Esophagus squamous epithelium (tissue), 5 donors: ENCODE measurements around the gene CXXC4. TPM values are rescaled to one million over a fixed set of nuclear protein-coding genes. Genes with fewer than 3 reads are reported as not detected.

Experiments used
- DNase-seq: peaks from one replicate; lab custom pipeline; 2025; lab: John Stamatoyannopoulos, UW
- H3K27ac ChIP-seq, 4 donors: fragments of 200-600 bp; sonication (generic); one replicate each; pipeline ENCODE4 v1.5.1; 2016 to 2019; ENCODE audit warnings: mild to moderate bottlenecking in 1 of 4
- H3K27me3 ChIP-seq, 4 donors: fragments of 200-600 bp; sonication (generic); 1 replicate in 3 of 4; 2 replicates in 1 of 4; pipeline versions ENCODE4 v1.5.1 to v1.6.0; 2017 to 2021; ENCODE audit warnings: antibody characterized with exemption in 1 of 4
- H3K36me3 ChIP-seq, 3 donors: fragments of 200-600 bp; sonication (generic); one replicate each; pipeline ENCODE4 v1.5.1; 2016 to 2019
- H3K4me1 ChIP-seq, 3 donors: fragments of 200-600 bp; sonication (generic); one replicate each; pipeline ENCODE4 v1.5.1; 2017 to 2019
- H3K4me3 ChIP-seq, 4 donors: fragments of 200-600 bp; sonication (generic); 1 replicate in 3 of 4; 2 replicates in 1 of 4; pipeline ENCODE4 v1.5.1; 2016 to 2019; ENCODE audit warnings: mild to moderate bottlenecking in 2 of 4, moderate library complexity in 1 of 4
- H3K9me3 ChIP-seq, 3 donors: fragments of 200-600 bp; sonication (generic); one replicate each; pipeline ENCODE4 v1.5.1; 2016 to 2019
- POLR2A ChIP-seq, 4 donors: fragments of 450-650 bp; IDR thresholded peaks; one replicate each; pipeline ENCODE4 v1.6.1; 2017; ENCODE audit warnings: antibody characterized with exemption in 4 of 4, mild to moderate bottlenecking in 4 of 4, moderate library complexity in 3 of 4
- WGBS, 2 donors: methylation state at CpG; one replicate each; pipeline ENCODE4 v1.1.5; 2018; 5-methylcytosine and 5-hydroxymethylcytosine counted together
- intact Hi-C: fragments of 100-400 bp; cut with DNase I; formaldehyde crosslinking; loops from one replicate; pipeline ENCODE4 v1.15.0; 2022
- total RNA-seq, 4 donors: library from RNA; depleted of rRNA; stranded (reverse); fragments of >200 nt; gene quantifications; one replicate each; pipeline ENCODE4 v1.1.0, GENCODE V29; 2016
- TF ChIP-seq, protein P1 (sequence below), 6 experiments: fragments of 450-650 bp in 4 of 6; fragments of 200-600 bp in 2 of 6; sonication (generic) in 2 of 6; IDR thresholded peaks; one replicate each; pipeline ENCODE4 v1.5.1; 2016 to 2019; ENCODE audit warnings: antibody characterized with exemption in 6 of 6, mild to moderate bottlenecking in 4 of 6, moderate library complexity in 4 of 6
- donor health status: DM: yes; HTN: yes; CAD: no.

The CXXC4 gene
- total RNA-seq, 4 donors from 2014 or later, result 0.19 TPM; not detected in 3

DNA sequence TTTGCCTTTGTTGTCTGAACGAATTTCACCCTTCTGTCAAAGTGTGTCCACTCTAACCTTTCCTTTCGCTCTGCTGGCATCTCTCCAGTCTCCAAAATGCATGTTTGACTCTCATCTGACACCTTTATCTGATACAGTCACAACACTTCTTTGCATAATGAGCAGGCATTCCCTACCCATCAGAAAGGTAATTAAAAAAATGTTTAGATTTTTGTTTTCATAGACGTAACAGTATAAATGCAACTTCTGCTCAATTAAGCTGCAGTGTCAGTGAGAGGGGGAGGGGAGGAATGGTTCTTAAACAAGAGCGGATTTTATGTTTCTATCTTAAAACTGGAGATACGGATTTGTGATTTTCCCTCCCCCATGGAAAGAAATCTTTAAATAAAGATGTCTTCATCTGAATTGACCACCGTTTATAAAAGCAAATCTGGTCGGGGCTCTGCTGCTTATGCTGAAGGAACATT, 70.2 kb downstream of the CXXC4 start:
- Histone ChIP-seq H3K27ac (no peak overlapping the region), H3K36me3 (no peaks in the 10 kb centered on the region), H3K9me3 (no peaks in the 10 kb centered on the region), H3K27me3 (no peaks in the 10 kb centered on the region), H3K4me1 (peaks cover 0 to 12% (median 0%) of the 10 kb centered on the region in 3 donors), H3K4me3 (peak overlapping the region in 3 of 4 donors; percentile 9 to 55 (median 24))
- WGBS, 2 donors, result 26 to 30% methylated on average over 7 of the region's 7 CpGs
- DNase-seq, result no peak
- TF ChIP-seq, protein P1, sequence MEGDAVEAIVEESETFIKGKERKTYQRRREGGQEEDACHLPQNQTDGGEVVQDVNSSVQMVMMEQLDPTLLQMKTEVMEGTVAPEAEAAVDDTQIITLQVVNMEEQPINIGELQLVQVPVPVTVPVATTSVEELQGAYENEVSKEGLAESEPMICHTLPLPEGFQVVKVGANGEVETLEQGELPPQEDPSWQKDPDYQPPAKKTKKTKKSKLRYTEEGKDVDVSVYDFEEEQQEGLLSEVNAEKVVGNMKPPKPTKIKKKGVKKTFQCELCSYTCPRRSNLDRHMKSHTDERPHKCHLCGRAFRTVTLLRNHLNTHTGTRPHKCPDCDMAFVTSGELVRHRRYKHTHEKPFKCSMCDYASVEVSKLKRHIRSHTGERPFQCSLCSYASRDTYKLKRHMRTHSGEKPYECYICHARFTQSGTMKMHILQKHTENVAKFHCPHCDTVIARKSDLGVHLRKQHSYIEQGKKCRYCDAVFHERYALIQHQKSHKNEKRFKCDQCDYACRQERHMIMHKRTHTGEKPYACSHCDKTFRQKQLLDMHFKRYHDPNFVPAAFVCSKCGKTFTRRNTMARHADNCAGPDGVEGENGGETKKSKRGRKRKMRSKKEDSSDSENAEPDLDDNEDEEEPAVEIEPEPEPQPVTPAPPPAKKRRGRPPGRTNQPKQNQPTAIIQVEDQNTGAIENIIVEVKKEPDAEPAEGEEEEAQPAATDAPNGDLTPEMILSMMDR (IDR thresholded peaks at IDR 0.05), result no peak
- no peak for TF ChIP-seq POLR2A (IDR thresholded peaks at IDR 0.05)
- intact Hi-C loops, result no loop called here

DNA sequence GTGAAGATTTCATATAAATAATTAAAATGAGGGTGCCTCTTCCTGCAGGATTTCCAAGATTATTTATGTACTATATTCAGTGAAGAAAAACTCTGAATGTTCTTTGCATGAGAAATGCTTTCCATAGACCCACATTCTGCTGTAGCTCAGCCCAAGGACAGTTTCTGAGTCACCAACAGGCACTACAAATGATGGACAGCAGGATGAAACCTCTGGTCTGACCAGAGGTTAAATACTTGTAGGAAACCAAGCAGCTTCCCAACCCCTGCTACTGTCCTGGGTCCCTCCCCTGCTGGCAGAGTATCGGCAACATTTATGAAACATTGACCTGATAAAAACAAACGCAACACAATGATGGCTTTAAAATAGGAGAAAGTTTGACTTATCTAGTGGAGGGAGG, 73.1 kb downstream of the CXXC4 start:
- no peak for DNase-seq
- intact Hi-C loops, result no loop called here
- Histone ChIP-seq H3K9me3 (no peaks in the 10 kb centered on the region), H3K4me3 (no peak overlapping the region), H3K27me3 (no peaks in the 10 kb centered on the region), H3K27ac (no peak overlapping the region), H3K36me3 (no peaks in the 10 kb centered on the region), H3K4me1 (peaks cover 0 to 12% (median 0%) of the 10 kb centered on the region in 3 donors)
- WGBS, 2 donors, result 82 to 89% methylated on average over 2 of the region's 2 CpGs
- TF ChIP-seq, protein P1 (IDR thresholded peaks at IDR 0.05), result no peak
- TF ChIP-seq POLR2A (IDR thresholded peaks at IDR 0.05), result no peak

DNA sequence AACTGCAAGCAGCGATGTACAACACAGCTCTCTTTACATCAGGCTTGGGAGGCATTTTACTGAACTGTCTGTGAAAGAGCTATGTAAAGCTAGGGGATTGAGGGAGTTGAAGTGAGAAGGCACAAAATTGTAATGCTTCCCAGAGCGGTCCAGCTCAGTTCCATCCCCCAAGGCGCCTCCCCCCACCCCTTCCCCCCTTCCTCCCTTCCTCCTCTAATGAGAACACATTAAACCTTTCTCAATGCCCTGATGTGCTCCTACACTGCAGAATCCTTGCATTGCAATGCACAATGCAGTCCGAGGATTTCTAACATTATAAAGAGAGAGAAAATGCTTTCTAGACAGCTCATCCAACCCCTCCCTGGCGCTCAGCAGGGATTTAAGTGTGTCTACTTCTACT, 73.9 kb downstream of the CXXC4 start:
- no peaks in the 10 kb centered on the region for H3K27me3 ChIP-seq
- no peaks in the 10 kb centered on the region for H3K36me3 ChIP-seq
- TF ChIP-seq, protein P1 (IDR thresholded peaks at IDR 0.05), result no peak
- TF ChIP-seq POLR2A (IDR thresholded peaks at IDR 0.05), result no peak
- no peak overlapping the region for H3K4me3 ChIP-seq
- no peak for DNase-seq
- intact Hi-C loops, result no loop called here
- 33 to 59% methylated on average over 4 to 5 of the region's 5 CpGs for WGBS, 2 donors
- H3K4me1 ChIP-seq, result peaks cover 0 to 12% (median 0%) of the 10 kb centered on the region in 3 donors
- no peaks in the 10 kb centered on the region for H3K9me3 ChIP-seq
- H3K27ac ChIP-seq, result no peak overlapping the region
